NK-92 treated with Interleukin-12 subunit alpha and Interleukin-12 subunit beta, amount 100 ng/mL, for 24 hours (cell line): ENCODE data around the gene FOXD4L5.
"Not testable (repeated sequence)": the region's sequence is repeated elsewhere in the genome, so short reads cannot be mapped to it uniquely, and the experiment has no call there.

Experiments
- DNase-seq: peaks from one replicate; lab custom pipeline; 2025; lab: John Stamatoyannopoulos, UW

FOXD4L5 gene

GRCh38 chr9:65285109-65285508 is at the start of gene FOXD4L5:
Gene FOXD4L5, minus strand, starts transcription at chr9:65285209. Its CDS starts 832 bp downstream, at chr9:65284377.
- not testable (repeated sequence) for DNase-seq

GRCh38 chr9:65283943-65284342 is 1.1 kb downstream of the FOXD4L5 start:
- DNase-seq: not testable (repeated sequence)

DNA sequence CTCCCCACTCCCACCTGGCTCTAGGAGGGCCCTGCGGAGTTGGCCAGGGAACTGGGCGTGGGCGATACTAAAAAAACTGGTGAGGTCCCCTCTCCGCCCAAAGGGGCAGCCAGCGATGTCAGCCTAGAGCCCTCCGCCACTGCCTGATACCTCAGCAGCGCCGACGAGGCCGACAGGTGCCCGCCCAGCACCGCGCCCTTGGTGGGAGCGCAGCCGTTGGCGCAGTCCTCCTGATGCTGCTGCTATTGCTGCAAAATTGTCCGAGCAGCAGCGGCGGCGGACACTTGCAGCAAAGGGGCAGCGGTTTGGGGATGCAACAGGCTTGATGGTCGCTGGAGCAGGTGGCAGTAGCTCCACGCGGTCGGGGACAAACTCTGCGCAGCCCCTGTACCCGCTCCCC is 2.0 kb downstream of the FOXD4L5 start:
- DNase-seq: not testable (repeated sequence)
